ENCODE measurements around the gene GNAI1.

The GNAI1 gene

GRCh38 chr7:80134536-80135308 lies at the start of gene GNAI1:
Gene GNAI1, plus strand, starts transcription at chr7:80134831. Its CDS starts 330 bp downstream, at chr7:80135161.
- no peak for DNase-seq (ENCODE audit: low read depth)

- DNase-seq (ENCODE audit: low read depth), result no peak
Measured at GRCh38 chr7:80087051-80087770, 47.4 kb upstream of the GNAI1 start.

DNA sequence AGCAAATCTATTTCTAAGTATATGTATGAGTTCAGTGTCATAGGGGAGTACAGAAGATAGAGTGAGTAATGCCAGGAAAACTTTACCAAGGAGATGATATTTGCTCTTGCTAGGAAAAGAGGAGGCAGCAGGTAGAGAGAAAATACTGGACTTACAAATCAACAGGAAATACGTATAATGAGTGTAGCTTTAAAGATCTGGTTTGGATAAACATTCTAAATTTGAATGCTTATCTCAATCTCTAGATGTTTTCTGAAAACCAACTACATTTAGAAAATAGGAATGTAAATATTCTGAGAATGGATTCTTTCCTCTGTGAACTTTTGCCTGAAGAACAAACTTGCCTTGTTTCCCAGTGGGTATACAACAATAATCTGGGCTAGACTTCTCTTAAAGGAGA lies 46.9 kb upstream of the GNAI1 start:
- no peak for DNase-seq (ENCODE audit: low read depth)

DNA sequence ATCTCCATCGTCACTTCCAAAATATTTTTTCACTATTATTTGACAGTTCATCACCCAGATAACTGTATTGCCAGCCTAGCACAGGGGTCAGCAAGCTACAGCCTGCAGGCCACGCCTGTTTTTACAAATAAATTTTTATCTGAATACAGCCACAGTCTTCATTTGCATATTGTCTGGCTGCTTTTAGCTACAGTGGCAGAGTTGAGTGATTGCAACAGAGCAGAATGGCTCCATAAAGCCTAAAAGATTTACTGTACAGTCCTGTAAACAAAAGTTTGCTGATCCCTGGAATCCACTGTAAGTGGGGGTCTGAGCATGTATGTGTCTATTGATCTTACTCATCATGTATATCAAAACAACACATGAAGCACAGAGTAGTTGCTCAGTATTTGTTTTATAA lies 45.9 kb upstream of the GNAI1 start:
- DNase-seq (ENCODE audit: low read depth), result no peak

DNA sequence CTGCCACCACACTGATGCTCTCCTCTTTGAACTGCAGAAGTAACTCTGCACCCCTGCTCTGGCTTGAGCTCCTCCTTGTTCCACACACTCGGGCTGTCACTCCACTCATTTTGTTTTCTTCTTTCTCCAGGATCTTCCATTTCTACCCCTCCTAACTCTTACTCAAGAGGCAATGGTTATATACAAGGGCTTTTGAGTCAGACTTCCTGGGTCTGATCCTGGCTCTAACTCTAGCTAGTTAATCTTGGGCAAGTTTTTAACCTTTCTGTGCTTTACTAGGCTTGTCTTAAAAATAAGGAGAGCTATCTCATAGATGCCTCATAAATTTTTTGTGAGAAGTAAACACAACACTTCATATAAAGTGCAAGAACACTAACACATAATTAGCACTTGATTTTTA lies 45.3 kb upstream of the GNAI1 start:
- no peak for DNase-seq (ENCODE audit: low read depth)

DNA sequence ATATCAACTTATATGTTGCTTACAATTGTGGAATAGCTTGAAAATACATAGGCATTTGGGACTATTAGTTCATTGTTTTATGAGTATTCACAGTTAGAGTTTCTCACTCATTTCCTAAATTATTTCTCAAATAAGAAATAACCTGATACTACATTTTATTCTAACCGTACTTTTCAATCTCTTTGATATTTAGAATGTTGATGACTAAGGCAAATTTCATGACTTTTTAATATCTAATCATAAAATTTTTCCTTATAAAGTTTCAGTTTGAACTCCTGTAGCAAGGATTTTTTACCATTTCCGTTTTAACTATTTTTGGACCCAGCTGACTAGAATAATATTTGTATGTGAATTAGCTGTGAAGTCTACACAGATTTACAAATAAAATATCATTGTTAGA lies 41.3 kb upstream of the GNAI1 start:
- no peak for DNase-seq (ENCODE audit: low read depth)

DNA sequence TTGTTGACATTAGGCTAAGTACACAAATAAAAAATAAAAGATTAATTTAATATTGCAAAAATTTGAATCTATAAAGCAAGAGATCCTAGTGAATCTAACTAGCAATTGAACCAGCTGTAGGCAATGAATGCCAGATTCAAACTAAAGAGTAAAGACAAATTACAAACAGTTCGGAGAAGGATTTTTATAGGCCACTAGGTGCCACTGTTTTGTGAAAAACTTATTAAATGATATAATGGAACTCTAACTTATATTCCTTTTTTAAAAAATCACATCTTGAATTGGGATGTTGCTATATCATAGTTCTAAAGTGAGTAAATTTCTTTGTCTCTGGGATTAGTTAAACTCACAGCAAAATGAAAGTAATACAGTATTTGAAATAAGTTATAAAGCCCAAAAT lies 39.1 kb upstream of the GNAI1 start:
- no peak for DNase-seq (ENCODE audit: low read depth)

GRCh38 chr7:80097756-80098155 lies 36.9 kb upstream of the GNAI1 start:
- DNase-seq (ENCODE audit: low read depth), result no peak

DNA sequence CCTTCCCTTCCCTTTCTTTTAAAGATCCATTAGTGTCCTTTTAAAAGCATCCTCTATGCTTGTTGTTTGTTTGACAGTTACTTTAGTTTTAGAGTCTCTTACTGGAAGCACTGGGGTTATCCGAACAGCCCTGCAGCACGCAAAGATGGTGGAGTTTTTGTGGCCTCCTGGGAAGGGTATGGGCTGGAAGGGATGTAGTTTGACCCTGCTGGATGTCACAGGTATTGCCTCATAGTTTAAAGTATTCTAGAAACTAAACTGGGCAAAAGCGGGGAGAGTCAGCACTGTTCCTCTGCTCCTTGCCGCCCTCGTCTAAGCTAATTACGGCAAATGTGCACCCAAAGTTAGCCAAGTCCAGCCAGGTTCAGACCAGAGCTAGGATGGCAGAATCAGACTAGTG lies 35.8 kb upstream of the GNAI1 start:
- no peak for DNase-seq (ENCODE audit: low read depth)

DNA sequence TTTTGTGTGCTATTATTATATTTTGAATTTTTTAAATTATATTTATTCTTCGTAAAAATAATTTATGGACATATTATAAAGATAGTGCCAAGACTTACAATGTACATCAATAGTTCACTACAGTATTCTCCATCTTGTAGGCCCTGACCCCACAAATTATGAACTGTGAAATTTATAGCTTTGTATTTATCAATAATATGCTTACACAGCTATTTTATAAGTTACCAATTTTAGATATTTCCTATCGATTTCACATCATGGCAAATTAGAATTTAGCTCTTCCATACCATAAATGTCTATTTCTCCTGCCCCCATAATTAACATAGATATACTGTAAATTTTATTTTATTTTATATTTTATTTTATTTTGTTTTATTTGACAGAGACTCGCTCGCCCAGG lies 34.4 kb upstream of the GNAI1 start:
- no peak for DNase-seq (ENCODE audit: low read depth)

DNA sequence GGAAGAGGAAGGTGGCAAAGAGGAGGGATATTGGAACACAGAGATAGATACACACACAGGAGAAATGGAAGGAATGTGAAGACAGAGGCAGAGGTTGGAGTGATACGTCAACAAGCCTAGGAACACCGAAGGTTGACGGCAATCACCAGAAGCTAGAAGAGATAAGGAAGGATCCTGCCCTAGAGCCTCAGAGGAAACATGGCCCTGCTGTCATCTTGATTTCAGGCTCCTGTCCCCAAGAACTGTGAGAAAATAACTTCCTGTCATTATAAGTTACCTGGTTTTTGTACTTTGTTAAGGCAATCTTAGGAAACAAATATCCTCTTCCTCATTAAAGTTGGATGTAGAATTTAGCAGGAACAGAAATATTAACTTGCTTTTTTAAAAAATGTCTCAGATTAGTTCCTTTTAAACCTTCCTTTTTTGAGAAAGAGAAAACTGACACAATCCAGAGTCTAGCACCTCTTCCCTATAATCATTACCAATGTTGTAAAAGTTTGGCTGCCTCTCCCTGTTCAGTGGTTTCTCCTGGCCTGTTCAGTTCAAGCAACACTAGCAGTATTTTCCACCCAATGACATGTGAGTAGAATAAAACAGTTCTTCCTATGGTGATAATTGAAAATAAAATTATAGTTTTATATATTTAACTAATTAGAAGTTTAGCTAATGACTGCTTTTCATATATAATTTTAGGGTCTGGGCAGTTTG lies 28.8 kb upstream of the GNAI1 start:
- DNase-seq (ENCODE audit: low read depth), result no peak

GRCh38 chr7:80106498-80107113 lies 28.0 kb upstream of the GNAI1 start:
- DNase-seq (ENCODE audit: low read depth), result no peak

- DNase-seq (ENCODE audit: low read depth), result no peak
Measured at GRCh38 chr7:80107278-80107677, 27.4 kb upstream of the GNAI1 start.

- no peak for DNase-seq (ENCODE audit: low read depth)
Measured at GRCh38 chr7:80110376-80110775, 24.3 kb upstream of the GNAI1 start.

- DNase-seq (ENCODE audit: low read depth), result no peak
Measured at GRCh38 chr7:80114159-80114558, 20.5 kb upstream of the GNAI1 start.

- DNase-seq (ENCODE audit: low read depth), result no peak
Measured at GRCh38 chr7:80124526-80125264, 9.9 kb upstream of the GNAI1 start.

DNA sequence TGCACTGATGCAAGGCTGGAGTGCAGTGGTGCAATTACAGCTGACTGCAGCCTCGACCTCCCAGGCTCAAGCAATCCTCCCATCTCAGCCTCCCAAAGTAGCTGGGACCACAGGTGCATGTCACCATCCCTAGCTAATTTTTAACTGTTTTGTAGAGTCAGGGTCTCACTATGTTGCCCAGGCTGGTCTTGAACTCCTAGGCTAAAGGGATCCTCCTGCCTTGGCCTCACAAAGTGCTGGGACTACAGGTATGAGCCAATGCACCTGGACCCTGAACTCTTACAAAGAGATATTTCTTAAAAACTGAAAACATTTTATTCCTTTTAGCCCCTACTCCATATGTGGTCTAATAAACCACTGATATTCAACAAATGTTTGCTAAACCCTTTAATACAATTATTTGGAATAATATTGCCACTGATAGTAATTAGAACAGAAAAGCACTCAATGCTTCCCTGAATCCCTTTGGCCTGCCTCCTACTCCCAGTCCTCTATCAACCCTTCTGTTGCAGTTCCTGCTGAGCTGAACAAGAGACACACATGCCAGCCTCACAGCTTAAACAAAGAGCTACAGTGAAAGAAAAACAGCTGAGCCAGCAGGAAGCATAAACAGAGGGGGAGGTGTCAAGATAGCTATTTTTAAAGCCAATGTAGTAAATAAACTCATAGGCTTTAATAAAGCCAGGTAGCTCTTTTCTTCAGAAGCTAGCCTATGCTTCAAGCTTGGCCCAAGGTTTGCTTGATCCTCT lies 7.0 kb upstream of the GNAI1 start:
- DNase-seq (ENCODE audit: low read depth), result no peak

DNA sequence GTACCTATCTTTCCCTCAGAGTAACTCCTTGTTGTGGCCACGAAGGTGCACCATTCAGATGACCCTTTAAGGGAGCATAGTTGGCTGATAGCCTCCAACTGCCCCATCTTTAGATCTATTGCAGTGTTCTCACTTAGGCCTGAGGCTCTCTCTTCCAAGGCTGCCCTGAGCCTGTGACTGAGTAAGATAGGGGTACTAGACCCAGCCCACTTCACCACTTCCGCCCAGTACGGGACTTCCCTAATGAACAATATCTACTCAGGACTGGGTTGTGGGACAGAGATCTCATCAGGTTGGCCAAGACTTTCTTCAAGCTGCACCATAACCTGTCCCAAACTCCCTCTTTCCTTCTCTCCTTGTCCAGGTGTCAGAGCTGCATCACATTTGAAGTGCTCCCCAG lies 5.7 kb upstream of the GNAI1 start:
- DNase-seq (ENCODE audit: low read depth), result no peak

DNA sequence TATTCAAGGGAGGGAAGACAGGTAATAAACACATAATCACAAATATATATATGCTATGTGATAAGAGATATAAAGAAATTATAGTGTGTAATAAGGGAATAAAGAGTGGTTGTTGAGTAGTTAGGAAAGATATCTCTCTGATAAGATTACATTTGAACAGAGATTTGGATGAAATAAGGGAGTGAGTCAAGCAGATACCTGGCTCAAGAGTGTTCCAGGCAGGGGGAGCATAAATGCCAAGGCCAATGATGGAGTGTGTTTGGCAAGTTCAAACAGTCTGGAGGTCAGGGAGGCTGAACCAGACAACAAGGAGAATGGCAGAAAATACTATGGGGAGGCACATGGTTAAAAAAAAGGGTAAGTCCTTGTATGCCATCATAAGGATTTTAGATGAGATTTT lies 4.8 kb upstream of the GNAI1 start:
- DNase-seq (ENCODE audit: low read depth), result no peak

DNA sequence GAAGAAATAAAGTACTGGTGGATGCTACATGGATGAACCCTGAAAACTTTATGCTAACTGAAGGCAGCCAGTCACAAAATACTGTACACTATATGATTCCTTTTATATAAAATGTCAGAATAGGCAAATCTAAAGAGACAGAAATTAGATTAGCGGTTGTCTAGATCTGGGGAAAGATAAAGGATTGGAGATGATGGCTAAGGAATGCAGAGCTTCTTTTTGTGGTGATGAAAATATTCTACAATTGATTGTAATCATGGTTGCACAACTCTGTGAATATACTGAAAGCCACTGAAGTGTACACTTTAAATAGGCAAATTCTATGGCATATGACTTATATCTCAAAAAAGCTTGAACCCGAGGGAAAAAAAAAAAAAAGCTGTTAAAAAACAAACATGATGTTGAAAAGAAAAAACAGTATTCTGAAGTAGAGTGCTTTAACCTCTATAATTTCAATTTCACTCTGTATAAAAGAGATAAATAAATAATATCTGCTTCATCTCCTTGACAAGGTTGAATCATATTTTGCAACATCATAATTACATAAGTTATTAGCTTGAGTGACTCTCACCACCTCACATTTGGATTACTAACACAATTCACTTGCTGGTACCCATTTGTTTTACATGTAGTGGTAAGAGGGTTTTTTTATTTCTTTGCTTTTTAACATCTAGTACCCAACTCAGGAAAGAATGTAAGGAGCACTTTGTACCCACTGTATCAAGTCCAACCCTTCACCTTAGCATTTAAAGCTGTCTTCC lies 2.8 kb upstream of the GNAI1 start:
- no peak for DNase-seq (ENCODE audit: low read depth)
